GM19438 (cell line): ENCODE data around the gene PIK3R5.
"Not testable (repeated sequence)": the region's sequence is repeated elsewhere in the genome, so short reads cannot be mapped to it uniquely, and the experiment has no call there.

Experiments
- ATAC-seq: cut with Tn5 transposase; IDR thresholded peaks from one replicate; pipeline ENCODE4 v1.9.1; 2021; ENCODE audit warnings: low read depth; ENCODE audit not compliant: unreplicated experiment

The PIK3R5 gene

DNA sequence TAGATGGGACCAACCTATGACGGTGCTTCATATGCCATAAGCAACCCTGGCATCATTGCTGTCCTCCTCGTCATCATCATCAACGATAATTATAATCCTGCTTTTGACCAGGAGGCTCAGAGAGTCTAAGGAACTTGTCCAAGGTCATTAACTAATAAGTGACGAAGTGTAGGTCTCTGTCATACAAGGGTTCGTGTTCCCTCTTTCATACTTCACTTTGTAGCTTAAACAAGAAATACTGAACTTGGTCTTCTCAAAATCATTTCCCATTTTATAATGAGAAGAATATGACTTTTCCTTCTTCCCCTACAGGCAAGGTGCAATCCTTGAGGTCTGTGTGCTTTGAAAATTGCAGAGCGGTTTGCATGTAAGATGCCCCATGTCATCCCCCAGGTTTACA lies 66.9 kb downstream of the PIK3R5 start:
- ATAC-seq, result no peak

DNA sequence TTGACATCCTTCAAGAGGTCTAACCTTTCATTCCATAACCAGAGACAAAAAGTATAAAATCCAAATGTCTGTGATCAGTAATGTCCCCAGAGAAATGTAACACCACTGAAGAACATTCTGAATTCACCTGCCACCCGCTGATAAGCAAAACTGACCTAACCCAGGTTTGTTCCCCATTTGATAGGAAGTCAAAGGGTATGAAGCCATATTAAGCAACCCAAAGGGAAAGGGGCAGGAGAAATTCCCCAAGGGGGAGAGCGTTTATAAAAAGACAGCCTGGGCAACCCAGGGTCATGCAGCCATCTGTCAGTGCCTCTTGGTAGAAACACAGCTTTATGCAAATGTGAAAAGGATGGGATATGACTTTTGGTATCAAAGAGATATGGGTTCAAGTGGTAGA lies 67.4 kb downstream of the PIK3R5 start:
- ATAC-seq, result no peak

DNA sequence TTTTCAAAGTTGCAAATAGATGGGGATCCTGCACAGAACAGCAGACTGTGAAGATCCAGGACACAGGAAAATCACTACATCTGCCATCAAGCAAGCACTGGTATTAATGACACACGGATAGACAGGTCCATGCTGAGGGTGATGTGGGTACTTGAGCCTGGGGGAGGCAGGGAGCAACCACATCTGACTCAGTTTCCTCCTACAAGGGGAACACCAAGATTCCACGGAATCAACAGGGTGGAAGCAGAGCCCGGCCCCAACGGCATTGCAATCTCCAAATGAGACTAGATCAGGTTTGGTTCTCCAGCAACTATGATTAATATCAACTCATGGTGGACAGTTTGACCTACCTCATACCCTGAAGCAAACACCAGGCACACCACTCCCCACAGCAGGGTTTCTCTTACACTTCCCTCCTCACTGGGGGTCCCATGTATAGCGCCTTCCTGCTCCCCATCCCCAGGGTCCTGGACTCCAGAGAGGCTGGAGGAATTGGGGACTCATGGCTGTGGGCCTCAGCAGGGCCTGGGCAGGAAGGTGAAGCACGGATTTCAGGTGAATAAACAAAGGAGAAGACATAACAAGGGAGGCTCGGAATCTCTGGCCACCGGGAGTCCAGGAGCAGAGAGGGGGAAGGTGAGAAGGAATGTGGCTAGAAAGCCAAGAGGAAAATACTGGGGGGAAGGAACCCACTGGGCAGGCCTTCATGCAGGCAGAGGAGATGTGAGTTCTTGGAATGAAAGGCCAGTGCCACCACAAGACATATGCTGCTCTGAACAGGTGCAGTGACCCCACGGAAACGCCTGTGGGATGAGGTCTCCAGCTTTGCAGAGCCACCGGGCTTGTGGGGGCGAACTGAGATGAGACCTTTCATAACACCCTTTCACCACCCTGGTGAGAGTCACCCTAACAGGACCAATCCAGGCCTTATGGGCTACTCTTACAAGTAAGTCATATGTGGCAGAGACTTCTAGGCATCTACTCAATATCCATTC lies 68.6 kb downstream of the PIK3R5 start:
- ATAC-seq, result no peak

DNA sequence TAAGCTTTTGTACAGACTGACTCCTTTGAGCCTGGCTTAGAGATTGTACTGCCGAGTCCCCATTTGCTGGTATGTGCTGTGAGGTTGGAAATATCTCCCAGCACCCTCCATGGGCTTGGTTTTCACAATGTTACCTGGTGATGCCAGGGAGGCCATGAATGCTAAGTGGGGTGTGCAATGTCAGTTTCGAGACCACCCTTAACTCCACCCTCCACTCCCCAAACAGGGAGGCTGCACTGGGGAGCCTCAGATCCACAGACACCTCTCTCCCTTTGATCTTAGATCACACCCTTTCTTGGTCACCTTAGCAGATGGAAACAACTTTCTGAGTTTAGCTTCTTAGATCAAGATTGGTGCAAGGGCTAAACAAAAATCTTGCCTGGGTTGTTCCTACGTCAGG lies 69.4 kb downstream of the PIK3R5 start:
- ATAC-seq, result no peak

DNA sequence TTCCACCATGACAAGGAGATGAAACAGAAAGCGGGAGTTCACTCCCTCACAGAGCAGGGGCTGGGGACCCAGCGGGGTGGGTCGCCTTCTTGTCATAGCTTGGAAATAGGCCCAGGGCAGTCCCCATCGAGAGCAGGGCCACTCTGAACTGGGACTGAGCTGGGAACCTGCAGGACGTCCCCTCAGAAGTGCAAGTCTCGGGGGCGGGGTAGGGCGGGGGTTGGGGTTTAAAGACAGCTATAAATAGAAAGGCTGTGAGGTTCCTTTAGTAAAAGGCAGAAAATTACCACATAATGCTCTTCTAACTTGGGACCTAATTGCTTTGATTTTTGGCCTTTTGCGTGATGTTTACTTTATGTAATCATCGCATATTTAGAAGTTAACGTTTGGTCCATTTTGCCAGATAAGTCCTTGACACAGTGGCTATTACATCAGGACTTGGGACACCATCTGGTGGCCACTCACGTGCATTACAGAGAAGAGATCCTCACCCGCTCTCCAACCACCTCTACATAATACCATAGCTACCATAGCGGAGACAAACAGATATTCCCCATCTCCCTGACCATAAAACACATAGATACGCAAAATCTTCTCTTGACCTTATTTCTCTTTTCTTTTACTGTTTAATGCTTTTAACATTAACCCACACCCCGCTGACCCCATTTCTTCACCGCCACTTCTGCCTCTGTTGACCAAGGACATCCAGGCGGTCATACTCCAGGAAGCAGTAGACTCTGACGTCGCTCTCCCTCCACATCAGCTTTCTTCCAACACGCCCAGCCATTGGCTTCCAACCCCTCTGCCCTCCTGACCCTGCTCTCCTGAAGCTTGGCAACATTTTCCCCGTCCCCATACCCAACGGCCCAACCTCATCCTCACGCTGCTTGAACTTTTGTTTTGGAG lies 70.6 kb downstream of the PIK3R5 start:
- ATAC-seq, result no peak

DNA sequence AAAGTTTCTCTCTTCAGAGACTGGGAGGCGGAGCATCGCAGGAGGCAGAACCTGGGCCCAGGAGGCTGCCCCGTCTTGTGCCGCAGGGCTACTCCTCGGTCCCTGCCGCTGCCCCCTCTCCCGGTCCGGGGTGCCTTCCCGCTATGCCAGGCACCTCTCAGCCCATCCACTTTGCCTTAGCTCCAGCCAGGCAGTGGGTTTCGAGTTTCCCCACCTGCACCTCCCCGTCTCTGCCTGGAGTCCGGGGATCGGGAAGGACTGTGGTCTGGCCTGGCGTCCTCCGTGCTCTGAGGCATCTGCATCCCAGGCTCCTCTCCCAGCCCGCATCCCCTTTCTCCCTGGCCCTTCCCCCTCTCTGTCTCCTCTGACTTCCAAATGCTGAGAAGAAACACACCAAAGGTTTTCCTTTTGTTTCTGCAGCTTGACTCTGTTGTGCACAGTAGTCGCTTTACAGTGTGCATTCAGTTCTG lies 71.3 kb downstream of the PIK3R5 start:
- no peak for ATAC-seq

DNA sequence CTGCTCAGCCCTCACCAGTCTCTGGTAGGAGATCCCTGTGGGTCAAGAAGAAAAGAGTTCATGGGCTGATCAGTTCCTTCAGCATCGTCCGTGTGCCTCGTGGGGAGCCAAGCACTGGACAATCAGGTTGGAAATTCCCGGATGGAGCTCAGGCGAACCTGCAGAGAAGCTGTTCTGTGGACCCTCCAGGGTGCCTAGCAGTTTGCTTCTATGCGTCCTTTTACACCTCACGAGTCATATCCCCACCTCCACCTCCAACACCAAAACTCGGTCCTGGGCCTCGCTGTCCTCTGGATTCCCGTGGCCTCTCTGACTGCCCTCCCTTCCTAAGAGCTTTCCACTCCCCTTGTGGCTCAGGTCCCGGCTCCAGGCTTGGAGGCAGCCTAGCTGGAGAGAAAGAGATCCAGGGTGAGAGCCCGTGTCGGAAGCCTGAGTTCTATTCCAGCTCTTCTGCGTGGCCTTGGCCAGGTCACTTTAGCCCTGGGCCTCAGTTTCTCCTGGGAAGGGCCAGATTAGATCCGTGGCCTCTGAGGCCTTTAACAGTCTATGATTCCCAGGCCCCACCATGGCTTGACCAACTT lies 71.8 kb downstream of the PIK3R5 start:
- ATAC-seq, result no peak

DNA sequence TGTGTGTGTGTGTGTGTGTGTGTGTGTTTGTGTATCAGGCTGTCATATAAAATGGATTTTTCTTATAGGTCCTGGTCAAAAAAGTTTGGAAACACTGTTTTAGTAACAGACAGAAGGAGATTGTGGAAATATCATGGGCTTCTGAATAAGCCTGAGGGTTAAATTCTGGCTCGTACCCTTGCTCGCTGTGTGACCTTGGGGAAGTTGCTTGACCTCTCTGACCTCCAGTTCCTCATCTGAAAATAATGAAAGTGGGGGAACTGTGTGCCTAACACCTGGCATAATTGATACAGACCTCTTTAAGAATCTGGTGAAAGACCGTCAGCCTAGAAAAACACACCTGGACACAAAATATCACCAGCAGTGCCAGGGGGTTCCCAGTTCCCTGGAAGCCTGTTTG lies 72.4 kb downstream of the PIK3R5 start:
- ATAC-seq, result no peak

DNA sequence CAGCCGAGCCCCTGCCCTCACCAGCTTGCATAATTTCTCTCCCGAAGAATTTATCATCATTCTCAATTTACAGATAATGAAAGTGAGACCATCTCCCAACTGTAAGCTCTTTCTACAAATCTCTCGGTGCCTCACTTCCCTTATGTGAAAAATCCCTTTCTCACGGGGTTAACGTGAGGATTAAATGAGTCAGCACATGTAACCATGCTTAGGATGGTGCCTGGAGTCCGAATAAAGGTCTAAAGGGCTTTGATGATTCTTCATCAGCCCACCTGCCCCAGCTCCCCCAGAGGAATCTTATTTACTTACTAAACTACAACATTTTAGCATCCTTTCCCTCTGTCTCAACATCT lies 73.2 kb downstream of the PIK3R5 start:
- no peak for ATAC-seq

DNA sequence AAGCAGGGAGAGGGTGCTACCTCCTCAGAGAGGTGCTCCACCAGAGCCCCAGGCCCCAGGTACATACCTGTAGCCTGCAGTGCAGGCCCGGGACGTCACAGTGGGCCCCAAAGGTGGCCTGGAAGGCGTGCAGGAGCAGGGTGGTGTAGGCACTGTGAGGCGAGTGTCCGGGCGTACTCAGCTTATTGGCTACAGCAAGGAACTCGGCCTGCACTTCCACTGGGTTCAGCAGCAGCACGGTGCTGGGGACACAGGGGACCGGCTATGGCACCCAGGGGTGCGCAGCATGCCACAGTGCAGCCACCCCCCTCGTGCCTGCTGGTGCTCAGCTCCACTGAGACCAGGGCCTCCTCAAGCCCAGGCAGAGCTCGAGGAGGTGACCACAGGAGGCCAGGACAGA lies 74.8 kb downstream of the PIK3R5 start:
- no peak for ATAC-seq

DNA sequence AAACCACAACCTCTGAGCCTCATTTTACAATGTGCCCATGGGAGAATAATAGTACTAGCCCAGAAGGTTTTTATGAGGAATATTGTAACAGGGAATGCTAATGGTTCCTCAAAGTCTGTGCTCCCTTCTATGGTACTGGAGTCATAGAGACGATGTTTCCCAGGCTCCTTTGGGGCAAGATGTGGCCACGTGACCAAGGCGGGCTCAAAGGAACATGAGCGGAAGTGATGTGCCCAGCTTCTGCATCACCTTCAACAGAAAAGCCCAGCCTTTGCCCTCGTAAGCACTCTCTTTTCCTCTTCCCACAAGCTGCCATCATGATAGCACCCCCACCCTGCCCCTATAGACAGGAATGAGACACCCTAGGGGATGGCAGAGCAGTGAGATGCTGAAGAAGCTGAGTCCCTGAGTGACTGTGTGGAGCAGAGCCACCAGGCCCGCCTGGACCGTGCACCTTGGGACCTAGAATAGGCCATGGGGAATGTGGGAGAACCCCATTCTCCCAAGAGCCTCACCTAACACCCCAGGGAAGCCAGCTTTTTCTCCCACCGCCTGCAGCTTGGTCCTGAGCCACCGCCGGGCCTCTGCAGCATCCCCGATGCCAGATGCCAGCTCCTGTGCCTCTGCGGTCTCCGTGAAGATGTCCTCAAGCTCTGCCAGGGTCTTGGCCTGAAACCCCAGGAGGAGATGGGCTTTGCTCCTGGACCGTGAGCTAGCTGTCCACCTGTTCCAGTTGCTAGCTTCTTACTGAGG lies 75.9 kb downstream of the PIK3R5 start:
- no peak for ATAC-seq

DNA sequence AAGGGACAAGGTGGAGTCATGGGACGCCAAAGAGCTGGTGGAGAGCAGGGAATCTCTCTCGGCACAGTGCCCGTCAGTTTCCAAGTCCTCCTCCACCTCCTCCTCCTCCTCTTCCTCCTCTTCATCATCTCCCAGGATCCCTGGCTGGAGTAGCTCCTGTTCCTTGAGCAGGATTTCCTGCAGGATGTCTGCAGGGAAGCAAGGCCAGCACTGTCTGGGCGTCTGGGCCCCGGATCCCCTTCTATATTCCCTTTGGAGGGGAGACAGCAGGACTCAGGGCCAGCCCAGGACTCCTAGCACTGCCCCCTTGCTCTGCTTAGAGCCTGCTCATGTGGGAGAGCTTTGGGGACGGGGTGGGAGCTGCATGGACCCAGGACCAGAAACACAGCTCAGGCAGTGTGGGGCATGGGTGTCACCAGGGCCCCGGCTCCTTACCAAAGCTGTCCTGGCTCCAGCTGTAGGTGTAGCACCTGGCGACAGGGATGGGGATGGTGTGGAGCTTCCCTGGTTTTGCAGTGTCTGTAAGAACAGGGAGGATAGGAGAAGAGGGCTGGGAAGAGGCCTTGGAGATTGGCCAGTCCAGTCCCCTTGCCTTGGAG lies 76.7 kb downstream of the PIK3R5 start:
- ATAC-seq, result no peak

DNA sequence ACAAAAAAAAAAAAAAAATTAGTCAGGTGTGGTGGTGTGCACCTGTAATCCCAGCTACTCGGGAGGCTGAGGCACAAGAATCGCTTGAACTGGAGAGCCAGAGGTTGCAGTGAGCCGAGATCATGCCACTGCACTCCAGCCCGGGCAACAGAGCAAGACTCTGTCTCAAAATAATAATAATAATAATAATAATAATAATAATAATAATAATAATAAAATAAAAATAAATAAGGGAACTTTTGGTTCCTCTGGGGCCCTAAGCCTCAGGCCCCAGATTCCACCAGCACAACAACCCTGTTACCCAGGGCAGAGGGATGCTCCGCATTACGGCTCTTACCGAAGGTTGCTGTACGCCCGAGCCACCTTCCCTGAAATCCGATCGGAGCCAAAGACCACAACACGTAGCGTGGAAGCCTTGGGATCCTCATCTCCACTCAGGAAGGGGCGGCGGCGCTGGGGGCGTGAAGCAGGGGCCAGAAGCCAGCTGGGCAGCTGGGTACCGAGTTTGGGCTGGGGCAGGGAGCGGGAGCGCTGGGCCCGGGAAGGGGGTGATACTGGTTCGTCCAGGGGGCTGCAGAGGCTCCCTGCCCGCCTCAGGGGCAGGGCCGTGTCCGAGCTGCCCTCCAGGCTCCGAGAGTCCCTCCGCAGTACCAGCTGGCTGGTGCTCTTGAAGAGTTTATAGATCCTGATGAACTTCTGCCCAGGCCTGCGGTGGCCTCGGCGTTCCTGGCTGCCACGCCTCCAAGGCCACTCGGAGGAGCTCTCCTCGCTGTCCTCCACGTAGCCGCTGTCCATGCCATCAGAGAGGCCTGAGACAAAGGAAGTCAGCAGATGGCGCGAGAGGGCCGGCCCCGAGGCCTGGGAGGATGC lies 77.4 kb downstream of the PIK3R5 start:
- ATAC-seq, result no peak

DNA sequence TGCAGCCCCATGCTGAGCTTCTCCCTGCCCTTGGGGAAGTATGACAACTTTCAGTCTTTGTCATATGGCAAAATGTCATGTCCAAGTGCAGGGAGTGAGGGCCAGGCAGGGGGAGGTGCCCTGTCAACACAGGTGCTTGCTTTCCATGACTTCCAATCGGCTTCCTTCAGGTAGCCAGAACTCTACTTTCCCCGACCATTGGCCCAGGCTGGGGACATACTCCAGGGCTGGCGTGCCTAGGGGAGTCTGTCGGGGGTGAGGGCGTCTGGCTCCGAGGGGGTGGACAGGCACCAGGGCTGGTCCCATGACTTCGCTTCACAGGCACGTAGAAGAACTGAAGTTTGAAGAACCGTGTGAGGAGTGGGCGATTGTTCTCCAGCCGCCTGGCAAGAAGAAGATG lies 78.2 kb downstream of the PIK3R5 start:
- no peak for ATAC-seq

DNA sequence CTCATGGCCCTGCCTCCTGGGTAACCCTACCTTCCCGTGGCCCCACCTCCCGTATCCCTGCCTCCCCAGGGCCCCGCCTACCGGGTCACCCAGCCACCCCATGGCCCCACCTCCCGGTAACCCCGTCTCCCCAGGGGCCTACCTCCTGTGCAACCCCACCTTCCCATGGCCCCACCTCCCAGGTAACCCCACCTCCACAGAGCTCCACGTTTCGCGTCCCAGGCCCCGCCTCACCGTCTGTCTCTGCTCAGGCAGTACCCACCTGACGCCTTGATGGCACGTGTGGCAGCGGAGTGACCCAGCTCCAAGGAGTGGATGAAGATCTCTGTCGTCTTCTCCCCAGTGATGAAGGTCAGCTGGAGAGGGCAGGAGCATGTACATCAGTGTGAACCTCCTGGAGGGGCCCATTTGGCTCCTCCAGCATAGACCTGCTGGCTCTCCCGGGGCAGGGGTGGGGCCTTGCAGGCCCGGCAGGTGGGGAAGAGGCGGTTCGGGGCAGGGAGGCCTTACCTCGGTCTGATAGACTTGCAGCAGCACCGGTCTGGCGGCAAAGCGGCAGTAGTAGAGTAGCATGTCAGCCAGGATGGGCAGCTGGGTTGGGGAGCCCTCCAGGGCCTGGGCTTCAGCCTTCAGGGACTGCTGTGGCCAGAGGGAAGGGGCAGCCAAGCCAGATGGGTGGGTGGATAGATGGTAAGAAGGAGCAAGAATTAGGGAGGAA lies 79.4 kb downstream of the PIK3R5 start:
- no peak for ATAC-seq

DNA sequence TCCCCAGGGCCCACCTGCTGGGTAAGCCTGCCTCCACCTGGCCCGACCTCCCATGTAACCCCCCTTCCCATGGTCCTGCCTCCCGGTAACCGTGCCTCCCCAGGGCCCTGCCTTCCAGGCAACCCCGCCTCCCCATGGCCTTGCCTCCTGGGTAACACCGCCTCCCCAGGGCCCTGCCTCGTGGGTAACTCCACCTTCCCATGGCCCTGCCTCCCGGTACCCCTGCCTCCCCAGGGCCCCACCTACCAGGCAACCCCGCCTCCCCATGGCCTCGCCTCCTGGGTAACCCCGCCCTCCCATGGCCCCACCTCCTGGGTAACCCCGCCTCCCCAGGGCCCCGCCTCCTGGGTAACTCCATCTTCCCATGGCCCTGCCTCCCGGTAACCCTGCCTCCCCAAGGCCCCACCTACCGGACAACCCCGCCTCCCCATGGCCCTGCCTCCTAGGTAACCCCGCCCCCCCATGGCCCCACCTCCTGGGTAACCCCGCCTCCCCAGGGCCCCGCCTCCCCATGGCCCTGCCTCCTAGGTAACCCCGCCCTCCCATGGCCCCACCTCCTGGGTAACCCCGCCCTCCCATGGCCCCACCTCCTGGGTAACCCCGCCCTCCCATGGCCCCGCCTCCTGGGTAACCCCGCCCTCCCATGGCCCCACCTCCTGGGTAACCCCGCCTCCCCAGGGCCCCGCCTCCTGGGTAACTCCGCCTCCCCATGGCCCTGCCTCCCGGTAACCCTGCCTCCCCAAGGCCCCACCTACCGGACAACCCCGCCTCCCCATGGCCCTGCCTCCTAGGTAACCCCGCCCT lies 80.1 kb downstream of the PIK3R5 start:
- ATAC-seq, result not testable (repeated sequence)

DNA sequence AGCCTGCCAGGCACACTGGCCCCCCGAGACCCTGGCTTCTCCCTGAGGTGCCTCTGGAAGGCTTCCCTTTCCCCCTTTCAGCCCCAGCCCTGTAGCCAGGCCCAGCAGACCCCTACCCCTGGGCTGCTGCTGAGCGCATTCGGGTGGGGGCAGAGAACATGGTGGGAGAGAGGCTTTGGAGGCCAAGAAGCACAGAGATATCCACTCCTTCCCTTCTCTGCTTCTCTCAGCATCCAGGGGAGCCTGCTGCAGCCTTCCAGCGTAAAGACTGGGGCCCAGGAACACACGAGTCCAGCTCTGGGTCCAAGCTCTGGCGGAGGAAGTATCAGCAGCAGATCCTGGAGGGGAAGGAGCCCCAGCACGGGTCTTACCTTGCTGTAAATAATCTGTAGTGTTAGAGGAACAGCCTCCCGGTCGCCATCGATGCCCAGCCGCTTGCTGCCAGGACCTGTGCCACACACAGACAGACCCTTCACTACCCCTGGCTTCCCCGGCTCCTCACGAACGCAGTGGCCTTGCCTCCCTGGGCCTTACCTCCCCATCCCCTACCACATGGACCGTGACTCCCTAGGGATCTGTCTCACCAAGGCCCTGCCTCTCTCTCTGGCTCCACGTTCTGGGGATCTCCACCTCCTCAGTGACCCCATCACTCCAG lies 81.0 kb downstream of the PIK3R5 start:
- ATAC-seq, result no peak
